HTR-8/SVneo (cell line): ENCODE measurements around the gene PCLAF.
A peak's percentile ranks its signal among the peaks of the same experiment; 100 is the strongest.
"Not testable (repeated sequence)": the region's sequence is repeated elsewhere in the genome, so short reads cannot be mapped to it uniquely, and the experiment has no call there.

ENCODE experiments used
- DNase-seq: peaks from one replicate; pipeline ENCODE4 v3.0.0; 2011; ENCODE audit warnings: low spot score, mixed read lengths; ENCODE audit not compliant: insufficient read length
- FAIRE-seq: peaks from 2 replicates; lab custom pipeline; 2011; peaks lifted over from hg19 to GRCh38; lab: Jason Lieb, UNC

PCLAF gene, protein sequence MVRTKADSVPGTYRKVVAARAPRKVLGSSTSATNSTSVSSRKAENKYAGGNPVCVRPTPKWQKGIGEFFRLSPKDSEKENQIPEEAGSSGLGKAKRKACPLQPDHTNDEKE

DNA sequence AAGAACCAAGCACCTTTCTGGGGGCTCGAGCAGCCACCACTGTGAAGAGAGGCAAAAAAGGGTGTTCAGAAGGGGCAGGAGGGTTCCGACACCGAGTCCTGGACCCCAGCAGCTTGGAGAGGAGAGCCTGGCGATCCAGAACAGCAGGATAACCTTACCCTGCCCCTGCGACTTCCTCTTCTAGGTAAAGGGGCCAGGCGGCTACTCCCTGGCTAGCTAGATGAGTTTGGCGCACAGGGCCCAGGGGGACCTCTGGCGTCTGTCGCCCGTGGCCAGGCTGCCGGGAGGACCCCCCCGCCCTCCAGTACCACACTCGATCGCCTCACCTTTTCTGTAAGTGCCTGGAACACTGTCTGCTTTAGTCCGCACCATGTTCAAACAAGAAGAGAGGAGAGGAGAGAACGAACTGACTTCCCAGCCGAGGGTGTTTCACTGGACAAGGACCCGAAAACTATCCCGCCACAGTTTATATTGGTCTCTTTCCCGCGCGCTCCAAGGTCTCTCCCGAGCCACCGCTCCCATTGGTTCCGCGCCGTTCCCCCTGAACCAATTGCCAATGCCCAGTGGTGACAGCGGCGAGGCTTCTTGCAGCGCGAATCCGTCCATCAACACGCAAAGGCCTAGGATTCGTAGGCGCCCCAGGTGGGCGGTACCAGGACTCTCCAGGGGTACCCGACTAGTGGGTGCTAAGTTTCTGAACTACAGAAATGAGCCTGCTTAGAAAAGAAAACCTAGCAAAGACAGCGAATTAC, at the start of gene PCLAF:
Gene PCLAF (minus strand): TSS at position 442 of the 752 bp plus-strand sequence. CDS start 70 bp downstream, at position 372.
- peak; percentile 94 for DNase-seq
- peak; percentile 89 for FAIRE-seq

DNA sequence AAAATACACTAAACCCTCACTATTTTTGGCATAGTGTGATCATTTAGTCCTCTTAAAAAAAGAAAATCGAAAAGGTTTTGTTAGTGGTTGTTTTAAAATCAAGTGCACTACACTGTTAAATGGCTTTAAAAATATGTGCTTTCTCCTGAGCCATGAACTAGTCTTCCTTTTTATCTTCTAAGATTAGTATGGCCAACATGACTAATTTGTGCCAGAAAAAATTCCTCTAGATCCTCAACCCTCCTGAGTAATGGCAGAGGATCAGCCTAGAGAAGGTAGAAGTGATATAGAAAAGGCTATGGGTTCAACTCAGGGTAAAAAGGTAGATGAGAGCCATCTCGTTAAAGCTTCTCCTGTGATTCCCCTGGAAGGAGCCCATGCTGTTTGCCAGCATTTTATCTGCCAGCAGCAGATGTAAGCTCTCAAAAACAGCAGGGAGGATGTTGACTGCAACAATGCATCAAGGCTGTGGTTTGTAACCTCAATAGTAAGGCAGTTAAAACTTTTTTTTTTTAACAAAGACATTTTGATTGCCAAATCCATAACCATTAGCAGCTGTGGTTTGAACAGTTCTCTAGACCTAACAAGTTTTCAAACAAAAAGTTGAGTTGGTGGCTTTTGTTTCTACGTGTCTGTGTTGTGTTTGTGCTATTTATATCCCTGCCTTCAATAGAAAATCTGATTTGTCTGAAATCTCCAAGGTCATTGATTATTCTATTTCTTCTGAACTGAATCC, 48.9 kb upstream of the PCLAF start:
- FAIRE-seq (no peak), DNase-seq (no peak)

DNA sequence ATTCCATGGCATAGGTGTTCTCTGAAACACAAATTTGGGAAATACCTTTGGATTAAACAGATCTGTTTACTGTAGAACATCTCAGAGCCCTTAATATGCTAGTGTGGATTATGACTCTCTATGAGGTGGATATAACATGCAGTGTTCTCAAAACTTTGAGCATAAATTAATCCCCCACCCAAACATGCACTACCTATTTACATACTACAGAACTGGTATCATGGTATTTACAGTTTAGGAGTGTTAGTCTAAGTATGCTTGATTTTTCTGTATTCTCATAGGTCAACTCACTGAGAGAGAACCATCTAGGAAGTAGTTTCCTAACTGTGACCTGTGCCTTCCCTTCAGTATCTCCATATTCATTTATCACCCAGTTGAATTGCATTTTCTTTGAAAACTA, 48.2 kb upstream of the PCLAF start:
- no peak for DNase-seq
- no peak for FAIRE-seq

DNA sequence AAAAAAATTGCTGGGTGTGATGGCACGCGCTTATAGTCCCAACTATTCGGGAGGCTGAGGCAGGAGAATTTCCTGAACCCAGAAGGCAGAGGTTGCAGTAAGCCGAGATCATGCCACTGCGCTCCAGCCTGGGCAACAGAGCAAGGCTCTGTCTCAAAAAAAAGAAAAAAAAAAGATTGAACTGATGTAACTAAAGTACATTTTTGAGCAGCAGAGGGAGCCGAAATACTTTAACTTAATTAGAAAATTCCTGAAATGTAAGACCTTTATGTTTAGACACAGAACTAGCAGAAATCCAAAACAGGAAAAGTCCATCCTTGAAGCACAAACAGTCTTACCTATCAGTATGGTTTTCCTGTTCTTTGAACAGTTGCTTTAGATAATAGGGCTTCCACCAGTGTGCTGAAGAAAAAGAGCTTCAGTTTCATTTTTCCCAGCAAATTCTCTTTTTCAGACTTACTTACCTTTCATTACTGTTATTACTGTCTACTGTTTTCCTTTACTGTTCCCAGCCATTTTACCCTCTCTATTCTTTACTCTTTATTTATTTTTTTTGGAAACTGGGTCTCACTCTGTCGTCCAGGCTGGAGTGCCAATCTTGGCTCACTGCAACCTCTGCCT, 45.7 kb upstream of the PCLAF start:
- no peak for FAIRE-seq
- DNase-seq = peak; percentile 13

DNA sequence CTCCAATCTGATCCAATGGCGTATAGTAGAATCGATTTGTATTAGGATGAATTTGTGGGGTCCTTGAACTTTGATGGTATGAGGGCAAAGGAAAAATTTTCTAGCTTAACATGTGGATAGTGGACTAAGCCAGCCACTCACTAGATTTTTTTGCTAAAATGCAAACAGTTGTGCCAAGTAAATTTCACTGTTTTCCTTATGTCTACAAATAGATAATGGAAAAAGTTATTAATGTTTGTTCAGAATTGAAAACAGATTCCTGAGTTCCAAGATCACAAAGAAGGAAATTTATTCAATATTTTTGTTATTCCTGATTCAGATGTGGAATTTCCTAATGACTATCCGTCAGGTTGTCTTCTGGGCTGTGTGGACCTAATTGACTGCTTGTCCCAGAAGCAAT, 44.0 kb upstream of the PCLAF start:
- no peak for DNase-seq
- FAIRE-seq = no peak

- FAIRE-seq = no peak
- no peak for DNase-seq
Observed at GRCh38 chr15:64423970-64424369, 42.7 kb upstream of the PCLAF start.

DNA sequence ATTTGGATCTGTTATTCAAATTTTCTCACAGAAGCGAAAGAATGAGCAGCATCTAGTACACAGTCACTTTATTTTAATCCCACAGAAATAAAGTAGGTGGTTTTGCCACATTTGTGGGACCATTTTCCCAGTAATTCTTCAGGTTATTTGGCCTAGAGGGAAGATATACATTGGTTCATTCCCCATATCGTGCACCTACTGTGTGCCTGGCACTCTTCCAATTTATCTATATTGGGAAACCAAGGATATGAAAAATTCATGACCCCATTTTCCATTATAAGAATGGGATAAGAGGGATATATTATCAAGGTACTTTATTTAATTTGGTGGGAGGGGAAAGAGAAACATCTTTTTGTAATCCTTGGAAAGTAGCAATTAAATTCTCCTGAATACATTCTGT, 41.5 kb upstream of the PCLAF start:
- FAIRE-seq = no peak

GRCh38 chr15:64412216-64412615, 31.0 kb upstream of the PCLAF start:
- DNase-seq = no peak
- FAIRE-seq = no peak

More for the DNA sequence above, 41.5 kb upstream of the PCLAF start:
- no peak for DNase-seq

GRCh38 chr15:64400583-64400982, 19.3 kb upstream of the PCLAF start:
- DNase-seq = no peak
- no peak for FAIRE-seq

DNA sequence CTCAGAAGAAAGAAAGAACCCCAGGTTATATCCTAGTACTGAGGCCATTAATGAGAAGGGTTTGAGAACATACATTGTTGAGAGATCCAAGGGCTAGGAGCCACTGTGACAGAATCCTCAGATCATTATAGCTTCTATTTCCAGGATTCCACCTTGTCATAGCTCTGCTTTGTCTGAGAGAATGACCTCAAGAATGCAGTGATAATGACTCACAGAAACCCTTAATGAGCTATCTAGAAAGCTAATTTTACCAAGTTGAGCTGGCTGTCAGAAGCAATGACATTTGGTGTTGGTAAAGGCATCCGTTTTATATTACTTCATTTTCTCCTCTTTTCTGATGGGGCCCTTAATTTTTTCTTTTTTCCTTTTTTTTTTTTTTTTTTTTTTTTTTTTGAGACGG, 17.3 kb upstream of the PCLAF start:
- no peak for FAIRE-seq
- DNase-seq = no peak

DNA sequence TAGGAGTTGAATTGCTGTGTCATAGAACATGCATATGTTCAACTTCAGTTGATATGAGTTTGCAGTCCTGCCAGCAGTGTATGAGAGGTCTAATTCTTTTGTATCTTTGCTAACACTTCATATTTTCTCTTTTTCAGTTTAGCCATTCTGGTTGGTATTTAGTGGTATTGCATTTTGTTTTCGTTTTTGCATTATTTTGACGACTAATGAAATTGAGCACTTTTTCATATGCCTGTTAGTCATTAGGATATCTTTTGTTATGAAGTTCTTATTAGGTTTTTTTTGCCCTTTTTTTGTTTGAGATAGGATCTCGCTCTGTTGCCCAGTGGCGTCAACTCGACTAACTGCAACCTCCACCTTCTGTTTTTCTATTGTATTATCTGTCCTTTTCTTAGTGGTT, 15.5 kb upstream of the PCLAF start:
- FAIRE-seq (no peak), DNase-seq (no peak)

- DNase-seq, FAIRE-seq: not testable (repeated sequence)
Observed at GRCh38 chr15:64392471-64392870, 11.2 kb upstream of the PCLAF start.

DNA sequence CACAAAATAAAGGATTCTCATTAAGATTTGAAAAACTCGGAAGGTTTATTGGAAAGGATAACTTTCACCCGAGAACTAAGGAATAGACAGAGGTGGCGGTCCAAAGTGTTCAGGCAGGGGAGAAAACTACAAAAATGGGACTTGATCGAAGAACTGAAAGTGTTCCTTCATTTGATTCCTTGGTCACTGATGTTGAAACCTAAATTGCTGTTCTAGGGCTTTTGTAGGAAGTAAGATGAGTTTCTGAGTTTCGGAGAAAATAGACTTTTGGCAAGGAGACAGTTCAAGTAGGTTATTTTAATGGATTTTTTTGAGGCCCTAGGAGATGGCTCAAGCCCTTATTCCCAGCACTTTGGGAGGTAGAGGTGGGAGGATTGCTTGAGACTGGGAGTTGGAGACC, 7.8 kb upstream of the PCLAF start:
- FAIRE-seq = no peak
- DNase-seq = no peak

GRCh38 chr15:64387562-64388168, 6.4 kb upstream of the PCLAF start, which contains the start of gene TRIP4:
Gene TRIP4 (plus strand): TSS chr15:64387836. CDS start chr15:64387864, 28 bp downstream.
- peak; percentile 82 for FAIRE-seq

DNA sequence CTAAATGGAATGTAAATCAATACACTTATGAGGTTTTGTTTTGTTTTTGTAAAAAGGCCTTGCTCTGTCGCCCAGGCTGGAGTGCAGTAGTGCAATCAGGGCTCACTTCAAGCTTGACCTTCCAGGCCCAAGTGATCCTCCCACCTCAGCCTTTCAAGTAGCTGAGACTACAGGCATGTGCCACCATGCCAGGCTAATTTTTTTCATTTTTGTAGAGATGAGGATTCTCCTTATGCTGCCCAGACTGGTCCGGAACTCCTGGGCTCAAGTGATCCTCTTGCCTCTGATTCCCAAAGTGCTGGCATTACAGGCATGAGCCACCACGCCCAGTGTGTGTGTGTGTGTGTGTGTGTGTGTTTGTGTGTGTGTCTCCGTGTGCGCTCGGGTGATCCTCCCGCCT, 5.0 kb upstream of the PCLAF start:
- FAIRE-seq = no peak
- DNase-seq = no peak

More at GRCh38 chr15:64387562-64388168, 6.4 kb upstream of the PCLAF start, which contains the start of gene TRIP4:
- DNase-seq = peak; percentile 92

DNA sequence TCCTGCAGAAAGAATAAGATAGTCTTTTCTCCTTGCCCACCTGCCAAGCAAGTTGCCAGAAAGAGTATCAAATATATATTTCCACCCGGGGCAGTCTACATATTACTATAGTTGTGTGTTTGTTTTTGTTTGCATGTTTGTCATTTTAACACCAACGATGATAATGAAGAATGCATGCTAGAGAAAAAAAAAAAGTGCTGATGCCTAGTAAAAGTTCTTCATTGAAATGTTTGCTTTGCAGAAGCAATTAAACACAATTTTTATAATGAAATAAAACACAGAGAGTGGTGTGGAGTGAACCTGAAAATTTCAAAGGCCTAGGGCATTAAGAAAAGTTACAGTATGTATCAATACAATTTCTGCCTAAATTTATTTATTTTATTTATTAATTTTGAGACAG, 2.5 kb upstream of the PCLAF start:
- no peak for FAIRE-seq
- DNase-seq = no peak

DNA sequence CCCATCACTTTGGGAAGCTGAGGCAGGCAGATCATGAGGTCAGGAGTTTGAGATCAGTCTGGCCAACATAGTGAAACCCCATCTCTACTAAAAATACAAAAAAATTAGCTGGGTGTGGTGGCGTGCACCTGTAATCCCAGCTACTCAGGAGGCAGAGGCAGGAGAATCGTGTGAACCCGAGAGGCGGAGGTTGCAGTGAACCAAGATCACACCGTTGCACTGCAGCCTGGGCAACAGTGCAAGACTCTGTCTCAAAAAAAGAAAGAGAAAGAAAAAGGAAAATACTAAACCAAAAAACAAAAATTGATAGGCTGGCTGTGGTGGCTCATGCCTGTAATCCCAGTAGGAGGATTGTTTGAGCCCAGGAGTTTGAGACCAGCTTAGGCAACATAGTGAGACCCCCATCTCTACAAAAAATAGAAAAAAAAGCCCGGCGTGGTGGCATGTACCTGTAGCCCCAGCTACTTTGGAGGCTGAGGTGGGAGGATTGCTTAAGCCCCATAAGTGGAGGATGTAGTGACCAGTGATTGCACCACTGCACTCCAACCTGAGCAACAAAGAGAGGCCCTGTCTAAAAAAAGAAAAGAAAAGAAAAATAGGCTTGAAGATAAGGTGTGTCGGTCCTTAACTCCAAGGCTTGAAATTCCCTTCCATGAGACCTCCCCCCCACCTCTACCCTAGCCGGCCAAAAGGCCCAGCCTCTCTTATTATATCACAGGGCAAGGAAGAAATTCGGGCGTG, 941 bp downstream of the PCLAF start:
- not testable (repeated sequence) for FAIRE-seq, DNase-seq

DNA sequence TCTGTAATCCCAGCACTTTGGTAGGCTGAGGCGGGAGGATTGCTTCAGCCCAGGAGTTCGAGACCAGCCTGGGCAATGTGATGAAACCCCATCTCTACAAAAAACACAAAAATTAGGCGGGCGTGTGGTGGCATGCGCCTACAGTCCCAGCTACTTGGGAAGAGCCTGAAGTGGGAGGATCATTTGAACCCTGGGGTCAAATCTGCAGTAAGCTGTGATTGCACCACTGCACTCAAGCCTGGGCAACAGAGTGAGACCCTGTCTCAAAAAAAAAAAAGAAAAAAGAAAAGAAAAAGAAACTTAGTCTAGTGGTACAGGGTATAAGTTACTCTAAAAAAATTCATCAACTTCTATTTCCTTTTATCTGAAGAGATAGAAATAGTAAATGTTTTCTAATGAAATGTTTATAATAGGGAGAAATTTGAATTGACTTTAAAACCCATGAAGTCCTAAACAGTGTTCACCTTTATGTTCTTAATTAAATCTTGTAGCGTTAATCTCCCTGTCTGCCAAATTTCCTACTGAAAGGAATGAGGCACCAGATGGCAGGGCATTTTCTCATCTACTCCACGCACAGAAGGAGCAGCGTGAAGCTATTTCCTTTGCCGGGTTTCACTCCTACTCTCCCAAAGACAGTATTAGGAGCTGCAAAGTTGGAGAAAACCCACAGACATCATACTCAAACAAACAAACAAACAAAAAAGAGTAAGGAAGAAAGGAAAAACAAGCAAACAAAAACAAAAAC, 1.9 kb downstream of the PCLAF start:
- FAIRE-seq (no peak), DNase-seq (no peak)

GRCh38 chr15:64373360-64373759, 7.9 kb downstream of the PCLAF start:
- DNase-seq = no peak

More at GRCh38 chr15:64373360-64373759, 7.9 kb downstream of the PCLAF start:
- no peak for FAIRE-seq
